Astrocyte (in vitro differentiated cells and primary cell): Measurements from ENCODE around the gene DOCK1.

Experiments used
- CTCF ChIP-seq: IDR thresholded peaks from 2 replicates; pipeline ENCODE4 v1.5.1; 2011; ENCODE audit warnings: low read depth, mild to moderate bottlenecking, inconsistent platforms, low read length, moderate library complexity; ENCODE audit not compliant: insufficient read depth
- EZH2 ChIP-seq: IDR thresholded peaks from 2 replicates; pipeline ENCODE4 v1.6.1; 2012; ENCODE audit warnings: mild to moderate bottlenecking, low read length, inconsistent platforms; ENCODE audit not compliant: insufficient read depth

GRCh38 chr10:127216786-127217185 lies 311.6 kb downstream of the DOCK1 start:
- no peak for TF ChIP-seq CTCF
- TF ChIP-seq EZH2 = no peak
